H9 (cell line): ENCODE measurements around the gene MAS1. TPM values are rescaled to one million over a fixed set of nuclear protein-coding genes. Genes with fewer than 3 reads are reported as not detected.

Source experiments
- DNase-seq: peaks from one replicate; pipeline ENCODE4 v3.0.0-alpha.2; 2017
- H2AFZ ChIP-seq: one replicate; pipeline ENCODE4 v1.6.1; 2013; ENCODE audit warnings: mild to moderate bottlenecking, low read length, control low read depth, moderate library complexity
- H2AK5ac ChIP-seq: 2 replicates; pipeline ENCODE4 v1.6.1; 2013; ENCODE audit warnings: low read length, control low read depth, mixed read lengths; ENCODE audit not compliant: insufficient read length
- H2BK120ac ChIP-seq: one replicate; pipeline ENCODE4 v1.6.1; 2013; ENCODE audit warnings: low read depth, mild to moderate bottlenecking, low read length, control low read depth, inconsistent platforms; ENCODE audit not compliant: poor library complexity, severe bottlenecking
- H2BK12ac ChIP-seq: 2 replicates; pipeline ENCODE4 v1.6.1; 2013; ENCODE audit warnings: low read length, control low read depth, mixed read lengths, low read depth; ENCODE audit not compliant: insufficient read length
- H2BK15ac ChIP-seq: 2 replicates; pipeline ENCODE4 v1.6.1; 2013; ENCODE audit warnings: low read depth, low read length, control low read depth
- H2BK20ac ChIP-seq: one replicate; pipeline ENCODE4 v1.6.1; 2013; ENCODE audit warnings: low read depth, mild to moderate bottlenecking, low read length, control low read depth, inconsistent platforms; ENCODE audit not compliant: poor library complexity, severe bottlenecking
- H2BK5ac ChIP-seq: 2 replicates; pipeline ENCODE4 v1.6.1; 2013; ENCODE audit warnings: low read length, control low read depth, mixed read lengths; ENCODE audit not compliant: insufficient read length
- H3K14ac ChIP-seq: 2 replicates; pipeline ENCODE4 v1.6.1; 2013; ENCODE audit warnings: low read length, control low read depth; ENCODE audit not compliant: insufficient read depth
- H3K18ac ChIP-seq: 2 replicates; pipeline ENCODE4 v1.6.1; 2013; ENCODE audit warnings: low read depth, mild to moderate bottlenecking, mixed read lengths, low read length, control low read depth; ENCODE audit not compliant: insufficient read length
- H3K23ac ChIP-seq: 2 replicates; pipeline ENCODE4 v1.6.1; 2013; ENCODE audit warnings: low read length, control low read depth, mixed read lengths, low read depth; ENCODE audit not compliant: insufficient read length
- H3K23me2 ChIP-seq: 2 replicates; pipeline ENCODE4 v1.6.1; 2013; ENCODE audit warnings: low read depth, mild to moderate bottlenecking, mixed read lengths, low read length, control low read depth; ENCODE audit not compliant: insufficient read length, poor library complexity, severe bottlenecking
- H3K27ac ChIP-seq: 2 replicates; pipeline ENCODE4 v1.5.1; 2013; ENCODE audit warnings: low read length, control low read depth, mixed read lengths, low read depth; ENCODE audit not compliant: insufficient read length
- H3K27me3 ChIP-seq: 2 replicates; pipeline ENCODE4 v1.6.1; 2013; ENCODE audit warnings: low read length, control low read depth, inconsistent platforms; ENCODE audit not compliant: insufficient read depth
- H3K4ac ChIP-seq: 2 replicates; pipeline ENCODE4 v1.6.1; 2013; ENCODE audit warnings: low read depth, mild to moderate bottlenecking, control low read depth, inconsistent platforms, low read length, moderate library complexity
- H3K4me1 ChIP-seq: 2 replicates; pipeline ENCODE4 v1.6.1; 2013; ENCODE audit warnings: low read length, control low read depth, inconsistent platforms; ENCODE audit not compliant: insufficient read depth
- H3K4me2 ChIP-seq: 2 replicates; pipeline ENCODE4 v1.6.1; 2013; ENCODE audit warnings: low read length, control low read depth, mixed read lengths; ENCODE audit not compliant: insufficient read length, insufficient read depth
- H3K56ac ChIP-seq: 2 replicates; pipeline ENCODE4 v1.6.1; 2013; ENCODE audit warnings: low read depth, mild to moderate bottlenecking, mixed read lengths, low read length, control low read depth; ENCODE audit not compliant: insufficient read length
- H3K79me1 ChIP-seq: 2 replicates; pipeline ENCODE4 v1.6.1; 2013; ENCODE audit warnings: low read depth, mild to moderate bottlenecking, moderate library complexity, low read length, control low read depth, inconsistent platforms; ENCODE audit not compliant: insufficient read depth, poor library complexity, severe bottlenecking
- H3K79me2 ChIP-seq: 2 replicates; pipeline ENCODE4 v1.6.1; 2013; ENCODE audit warnings: low read length, control low read depth, inconsistent platforms; ENCODE audit not compliant: insufficient read depth
- H3K9ac ChIP-seq: 2 replicates; pipeline ENCODE4 v1.6.1; 2013; ENCODE audit warnings: low read length, control low read depth, mixed read lengths; ENCODE audit not compliant: insufficient read length; ENCODE audit errors: extremely low read depth
- H3K9me3 ChIP-seq: one replicate; pipeline ENCODE4 v1.6.1; 2013; ENCODE audit warnings: low read depth, low read length, inconsistent platforms; ENCODE audit not compliant: control insufficient read depth
- H3T11ph ChIP-seq: one replicate; pipeline ENCODE4 v1.6.1; 2013; ENCODE audit warnings: mild to moderate bottlenecking, low read length, control low read depth, inconsistent platforms
- H4K20me1 ChIP-seq: one replicate; pipeline ENCODE4 v1.6.1; 2013; ENCODE audit not compliant: control insufficient read depth, insufficient read length, insufficient read depth
- H4K5ac ChIP-seq: 2 replicates; pipeline ENCODE4 v1.6.1; 2013; ENCODE audit warnings: low read depth, mild to moderate bottlenecking, mixed read lengths, low read length, control low read depth; ENCODE audit not compliant: insufficient read length
- H4K8ac ChIP-seq: replicated peaks from 2 replicates; pipeline ENCODE4 v1.6.1; 2013; ENCODE audit warnings: low read length, control low read depth, mixed read lengths, low read depth; ENCODE audit not compliant: insufficient read length
- H4K91ac ChIP-seq: 2 replicates; pipeline ENCODE4 v1.6.1; 2013; ENCODE audit warnings: low read depth, mild to moderate bottlenecking, moderate library complexity, mixed read lengths, low read length, control low read depth; ENCODE audit not compliant: insufficient read length
- H3K27ac Mint-ChIP-seq, 3 experiments: 2 replicates in 2 of 3; 3 replicates in 1 of 3; pipeline ENCODE4 v1.8.0; 2020 to 2021; ENCODE audit warnings: mixed read lengths in 3 of 3, mild to moderate bottlenecking in 1 of 3, moderate library complexity in 1 of 3
- H3K27me3 Mint-ChIP-seq: 2 replicates; pipeline ENCODE4 v1.8.0; 2021; ENCODE audit warnings: low read depth, mild to moderate bottlenecking, moderate library complexity, mixed read lengths
- H3K36me3 Mint-ChIP-seq, 3 experiments: 2 replicates in 2 of 3; 3 replicates in 1 of 3; pipeline ENCODE4 v1.8.0; 2020 to 2021; ENCODE audit warnings: low read depth in 3 of 3, mixed read lengths in 3 of 3; ENCODE audit not compliant: insufficient read depth in 1 of 3
- H3K4me1 Mint-ChIP-seq, 2 experiments: 2 replicates each; pipeline ENCODE4 v1.8.0; 2020; ENCODE audit warnings: mixed read lengths in 2 of 2
- H3K4me3 Mint-ChIP-seq, 2 experiments: 2 replicates in 1 of 2; 3 replicates in 1 of 2; pipeline ENCODE4 v1.8.0; 2020 to 2021; ENCODE audit warnings: mild to moderate bottlenecking in 2 of 2, mixed read lengths in 2 of 2, moderate library complexity in 1 of 2
- H3K9me3 Mint-ChIP-seq, 2 experiments: 2 replicates in 1 of 2; 3 replicates in 1 of 2; pipeline ENCODE4 v1.8.0; 2020; ENCODE audit warnings: mild to moderate bottlenecking in 2 of 2, mixed read lengths in 2 of 2, moderate library complexity in 1 of 2
- WGBS: extraction: QIAGEN DNeasy Blood & Tissue Kit; methylation state at CpG from one replicate; pipeline ENCODE4 v1.1.7; 2013; ENCODE audit warnings: missing lambda C conversion rate, low lambda C conversion rate, mixed read lengths; ENCODE audit not compliant: insufficient read length; ENCODE audit errors: extremely low coverage; 5-methylcytosine and 5-hydroxymethylcytosine counted together
- total RNA-seq: library from RNA; stranded (reverse); gene quantifications from 2 replicates; pipeline ENCODE4 v1.2.1, GENCODE V29; 2021
- TF ChIP-seq, protein P1 (sequence below): fragments of 200-600 bp; sonication (generic); conservative IDR thresholded peaks from 3 replicates; pipeline ENCODE4 v1.8.0; 2021; ENCODE audit warnings: antibody characterized with exemption, mild to moderate bottlenecking

Gene MAS1
- total RNA-seq, 1 experiment from 2014 or later, result 0.02 TPM

DNA sequence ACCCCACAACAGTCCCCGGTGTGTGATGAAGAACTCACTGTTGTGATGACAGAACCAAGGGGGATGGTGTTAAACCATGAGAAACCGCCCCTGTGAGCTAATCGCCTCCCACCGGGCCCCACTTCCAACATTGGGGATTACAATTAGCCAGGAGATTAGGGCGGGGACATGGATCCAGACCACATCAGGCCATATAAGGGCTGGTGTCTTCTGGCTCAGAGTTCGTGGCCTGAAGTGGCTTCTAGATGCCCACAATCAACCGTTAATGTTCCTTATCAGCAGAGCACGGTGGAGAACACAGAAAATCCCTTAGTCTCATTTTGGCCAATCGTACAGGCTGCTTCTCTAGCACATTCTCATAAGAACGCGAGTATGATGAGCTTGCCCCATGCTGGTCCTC, 10.9 kb upstream of the MAS1 start:
- peaks cover 2% of the 10 kb centered on the region; the same call in 1 of the 2 replicates for H3K4me1 ChIP-seq
- no peak overlapping the region for H3K14ac ChIP-seq
- Mint-ChIP-seq H3K4me3 (no peak overlapping the region), H3K4me1 (peaks cover 11 to 13% of the 10 kb centered on the region in 2 experiments), H3K36me3 (no peaks in the 10 kb centered on the region; a peak in 1 of 7 replicates), H3K27ac (peak overlapping the region in 1 of 3 experiments; percentile 30; a peak in 1 of 7 replicates), H3K27me3 (no peaks in the 10 kb centered on the region), H3K9me3 (peaks cover 0 to 5% of the 10 kb centered on the region in 2 experiments; a peak in 1 of 5 replicates)
- H3K23ac ChIP-seq, result no peak overlapping the region
- no peak overlapping the region for H3K18ac ChIP-seq
- H3K27ac ChIP-seq, result no peak overlapping the region
- no peak overlapping the region for H2BK5ac ChIP-seq
- H3T11ph ChIP-seq, result no peak overlapping the region
- H3K9me3 ChIP-seq, result no peaks in the 10 kb centered on the region
- no peak overlapping the region for H2BK12ac ChIP-seq
- no peak overlapping the region for H3K56ac ChIP-seq
- H2BK20ac ChIP-seq, result no peak overlapping the region
- H3K4me2 ChIP-seq, result no peak overlapping the region
- peak overlapping the region; percentile 5 for H2BK120ac ChIP-seq
- no CpG with 5 or more reads among the region's 11 CpGs for WGBS
- H4K5ac ChIP-seq, result no peak overlapping the region
- H3K9ac ChIP-seq, result no peak overlapping the region
- no peaks in the 10 kb centered on the region for H4K20me1 ChIP-seq
- no peaks in the 10 kb centered on the region for H3K79me1 ChIP-seq
- H3K23me2 ChIP-seq, result no peaks in the 10 kb centered on the region
- no peak overlapping the region for H4K8ac ChIP-seq
- H2BK15ac ChIP-seq, result no peak overlapping the region
- no peaks in the 10 kb centered on the region for H3K79me2 ChIP-seq
- DNase-seq, result no peak
- no peak overlapping the region for H2AFZ ChIP-seq
- no peaks in the 10 kb centered on the region for H3K27me3 ChIP-seq
- H3K4ac ChIP-seq, result no peak overlapping the region
- H4K91ac ChIP-seq, result no peak overlapping the region
- no peak overlapping the region for H2AK5ac ChIP-seq
- TF ChIP-seq, protein P1, sequence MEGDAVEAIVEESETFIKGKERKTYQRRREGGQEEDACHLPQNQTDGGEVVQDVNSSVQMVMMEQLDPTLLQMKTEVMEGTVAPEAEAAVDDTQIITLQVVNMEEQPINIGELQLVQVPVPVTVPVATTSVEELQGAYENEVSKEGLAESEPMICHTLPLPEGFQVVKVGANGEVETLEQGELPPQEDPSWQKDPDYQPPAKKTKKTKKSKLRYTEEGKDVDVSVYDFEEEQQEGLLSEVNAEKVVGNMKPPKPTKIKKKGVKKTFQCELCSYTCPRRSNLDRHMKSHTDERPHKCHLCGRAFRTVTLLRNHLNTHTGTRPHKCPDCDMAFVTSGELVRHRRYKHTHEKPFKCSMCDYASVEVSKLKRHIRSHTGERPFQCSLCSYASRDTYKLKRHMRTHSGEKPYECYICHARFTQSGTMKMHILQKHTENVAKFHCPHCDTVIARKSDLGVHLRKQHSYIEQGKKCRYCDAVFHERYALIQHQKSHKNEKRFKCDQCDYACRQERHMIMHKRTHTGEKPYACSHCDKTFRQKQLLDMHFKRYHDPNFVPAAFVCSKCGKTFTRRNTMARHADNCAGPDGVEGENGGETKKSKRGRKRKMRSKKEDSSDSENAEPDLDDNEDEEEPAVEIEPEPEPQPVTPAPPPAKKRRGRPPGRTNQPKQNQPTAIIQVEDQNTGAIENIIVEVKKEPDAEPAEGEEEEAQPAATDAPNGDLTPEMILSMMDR, result no peak
